NCI-H510A (cell line): Measurements from ENCODE around the gene TP53.

Source experiments
- DNase-seq: peaks from one replicate; lab custom pipeline; 2025; lab: John Stamatoyannopoulos, UW

TP53 gene

GRCh38 chr17:7687072-7687907 is at the start of gene TP53:
TSS of gene TP53 (minus strand) at chr17:7687490. CDS start at chr17:7676594, 10,896 bp downstream.
- peak; percentile 80 for DNase-seq

- no peak for DNase-seq
These were observed 45.8 kb upstream of the TP53 start for GRCh38 chr17:7732981-7733539.

- DNase-seq: no peak
These were observed 42.5 kb upstream of the TP53 start for GRCh38 chr17:7729816-7730215.

- DNase-seq: no peak
These were observed 40.6 kb upstream of the TP53 start for GRCh38 chr17:7727886-7728285.

- no peak for DNase-seq
These were observed 34.3 kb upstream of the TP53 start for GRCh38 chr17:7721612-7722011.

- no peak for DNase-seq
These were observed 32.8 kb upstream of the TP53 start for GRCh38 chr17:7720125-7720524.

- no peak for DNase-seq
These were observed 32.4 kb upstream of the TP53 start for GRCh38 chr17:7719661-7720060.

- no peak for DNase-seq
These were observed 30.6 kb upstream of the TP53 start for GRCh38 chr17:7717756-7718350.

- peak; percentile 74 for DNase-seq
These were observed 29.8 kb upstream of the TP53 start, which contains the start of gene DNAH2 for GRCh38 chr17:7716901-7717755. TSS of gene DNAH2 (plus strand) at chr17:7717744. CDS start at chr17:7719735, 1,991 bp downstream.

- no peak for DNase-seq
These were observed 28.9 kb upstream of the TP53 start for GRCh38 chr17:7715936-7716886.

- DNase-seq: no peak
These were observed 27.7 kb upstream of the TP53 start for GRCh38 chr17:7714721-7715594.

GRCh38 chr17:7713782-7714181 is 26.5 kb upstream of the TP53 start:
- no peak for DNase-seq

GRCh38 chr17:7712111-7712771 is 25.0 kb upstream of the TP53 start:
- DNase-seq: no peak

- DNase-seq: no peak
These were observed 23.9 kb upstream of the TP53 start for GRCh38 chr17:7711051-7711755.

- no peak for DNase-seq
These were observed 23.0 kb upstream of the TP53 start for GRCh38 chr17:7710301-7710700.

- no peak for DNase-seq
These were observed 21.7 kb upstream of the TP53 start for GRCh38 chr17:7709031-7709430.

- DNase-seq: no peak
These were observed 20.8 kb upstream of the TP53 start for GRCh38 chr17:7707858-7708750.

GRCh38 chr17:7707446-7707845 is 20.2 kb upstream of the TP53 start:
- no peak for DNase-seq
